Nephron progenitor cell (in vitro differentiated cells): ENCODE results near the gene BEAN1.
A peak's percentile ranks its signal among the peaks of the same experiment; 100 is the strongest.

Source experiments
- DNase-seq: peaks from one replicate; pipeline ENCODE4 v3.0.0; 2021
- H3K27ac Mint-ChIP-seq: 2 replicates; pipeline ENCODE4 v1.8.0; 2021; ENCODE audit warnings: mild to moderate bottlenecking, moderate library complexity, mixed read lengths
- H3K27me3 Mint-ChIP-seq: 2 replicates; pipeline ENCODE4 v1.8.0; 2021; ENCODE audit warnings: mild to moderate bottlenecking, low read depth, mixed read lengths; ENCODE audit not compliant: poor library complexity
- H3K36me3 Mint-ChIP-seq: 2 replicates; pipeline ENCODE4 v1.8.0; 2021; ENCODE audit warnings: low read depth, mixed read lengths
- H3K4me1 Mint-ChIP-seq: 2 replicates; pipeline ENCODE4 v1.8.0; 2021; ENCODE audit warnings: mixed read lengths
- H3K4me3 Mint-ChIP-seq: 2 replicates; pipeline ENCODE4 v1.8.0; 2021; ENCODE audit warnings: mild to moderate bottlenecking, moderate library complexity, mixed read lengths
- H3K9me3 Mint-ChIP-seq: 2 replicates; pipeline ENCODE4 v1.8.0; 2021; ENCODE audit warnings: mild to moderate bottlenecking, moderate library complexity, mixed read lengths
- TF ChIP-seq, protein P1 (sequence below): fragments of 200-600 bp; sonication (generic); IDR thresholded peaks from 2 replicates; pipeline ENCODE4 v1.5.0; 2021; ENCODE audit warnings: antibody characterized with exemption

BEAN1 gene

DNA sequence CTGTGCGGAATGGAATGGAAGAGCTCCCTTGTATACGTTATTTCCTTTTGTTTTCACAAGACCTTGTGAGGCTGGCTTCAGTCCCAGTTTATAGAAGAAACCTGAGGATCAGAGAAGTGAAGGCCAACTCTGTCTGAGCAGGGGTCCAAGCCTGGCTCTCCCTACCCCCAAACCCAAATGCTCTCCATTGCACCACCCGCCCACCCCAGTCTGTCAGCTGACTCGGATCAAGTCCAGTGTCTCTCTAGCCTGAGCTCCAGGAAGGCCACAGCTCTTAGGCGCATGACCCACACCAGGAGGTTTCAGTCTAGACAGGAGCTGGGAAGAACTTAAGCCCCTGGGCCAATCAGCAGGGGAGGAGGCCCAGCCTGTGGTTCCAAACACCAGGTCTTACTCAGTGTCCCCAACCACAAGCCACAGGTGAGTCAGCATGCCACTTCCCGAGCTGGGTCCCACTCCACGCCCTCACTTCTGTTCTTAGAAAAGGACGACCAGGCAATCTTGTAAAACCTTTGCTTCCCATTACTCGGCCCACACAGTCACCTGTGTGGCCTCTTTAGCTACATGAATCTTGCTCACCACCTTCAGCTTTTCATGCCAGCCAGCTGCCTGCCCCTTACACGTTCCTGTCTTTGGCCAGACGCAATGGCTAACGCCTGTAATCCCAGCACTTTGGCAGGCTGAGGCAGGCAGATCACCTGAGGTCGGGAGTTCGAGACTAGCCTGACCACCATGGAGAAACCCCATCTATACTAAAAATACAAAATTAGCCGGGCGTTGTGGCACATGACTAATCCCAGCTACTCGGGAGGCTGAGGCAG is 95.1 kb downstream of the BEAN1 start:
- H3K27ac Mint-ChIP-seq = no peak overlapping the region
- no peaks in the 10 kb centered on the region for H3K27me3 Mint-ChIP-seq

DNA sequence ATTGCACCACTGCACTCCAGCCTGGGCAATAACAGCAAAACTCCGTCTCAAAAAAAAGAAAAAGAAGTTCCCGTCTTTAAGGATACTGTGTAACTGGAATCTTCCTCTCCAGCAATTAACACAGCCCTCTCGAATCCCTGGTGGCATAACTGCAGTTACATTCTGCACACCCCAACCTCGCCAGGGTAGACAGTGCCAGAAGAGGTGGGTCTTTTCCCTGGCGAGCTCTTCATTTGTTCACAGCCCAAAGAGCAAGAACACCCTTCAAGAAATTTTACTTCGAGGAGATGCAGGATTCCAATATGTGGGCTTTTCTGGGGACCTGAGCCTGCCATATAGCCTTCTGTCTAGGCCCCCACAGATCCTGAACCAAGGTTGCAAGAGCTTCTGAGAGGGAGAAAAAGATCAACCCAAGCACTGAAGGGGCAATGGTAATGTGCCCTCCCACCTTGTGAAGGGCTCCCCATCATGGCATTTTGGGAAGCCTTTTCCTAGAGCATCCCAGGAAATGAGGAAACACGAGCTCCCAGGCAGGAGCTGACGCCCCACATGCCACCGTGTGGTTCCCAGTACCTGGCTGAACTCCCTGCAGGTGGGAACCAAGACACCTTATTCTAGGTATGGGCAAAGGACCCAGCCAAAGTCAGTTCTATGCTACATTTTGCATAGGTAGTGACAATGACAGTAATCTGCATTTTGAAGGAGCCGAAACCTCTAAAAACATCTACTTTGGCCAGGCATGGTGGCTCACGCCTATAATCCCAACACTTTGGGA is 95.9 kb downstream of the BEAN1 start:
- TF ChIP-seq, protein P1, sequence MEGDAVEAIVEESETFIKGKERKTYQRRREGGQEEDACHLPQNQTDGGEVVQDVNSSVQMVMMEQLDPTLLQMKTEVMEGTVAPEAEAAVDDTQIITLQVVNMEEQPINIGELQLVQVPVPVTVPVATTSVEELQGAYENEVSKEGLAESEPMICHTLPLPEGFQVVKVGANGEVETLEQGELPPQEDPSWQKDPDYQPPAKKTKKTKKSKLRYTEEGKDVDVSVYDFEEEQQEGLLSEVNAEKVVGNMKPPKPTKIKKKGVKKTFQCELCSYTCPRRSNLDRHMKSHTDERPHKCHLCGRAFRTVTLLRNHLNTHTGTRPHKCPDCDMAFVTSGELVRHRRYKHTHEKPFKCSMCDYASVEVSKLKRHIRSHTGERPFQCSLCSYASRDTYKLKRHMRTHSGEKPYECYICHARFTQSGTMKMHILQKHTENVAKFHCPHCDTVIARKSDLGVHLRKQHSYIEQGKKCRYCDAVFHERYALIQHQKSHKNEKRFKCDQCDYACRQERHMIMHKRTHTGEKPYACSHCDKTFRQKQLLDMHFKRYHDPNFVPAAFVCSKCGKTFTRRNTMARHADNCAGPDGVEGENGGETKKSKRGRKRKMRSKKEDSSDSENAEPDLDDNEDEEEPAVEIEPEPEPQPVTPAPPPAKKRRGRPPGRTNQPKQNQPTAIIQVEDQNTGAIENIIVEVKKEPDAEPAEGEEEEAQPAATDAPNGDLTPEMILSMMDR = no peak

More for the DNA sequence above, 95.1 kb downstream of the BEAN1 start:
- Mint-ChIP-seq H3K9me3 (no peaks in the 10 kb centered on the region), H3K4me3 (no peak overlapping the region), H3K36me3 (peaks cover 27% of the 10 kb centered on the region), H3K4me1 (peaks cover 8% of the 10 kb centered on the region)
- TF ChIP-seq, protein P1 = no peak
- no peak for DNase-seq

DNA sequence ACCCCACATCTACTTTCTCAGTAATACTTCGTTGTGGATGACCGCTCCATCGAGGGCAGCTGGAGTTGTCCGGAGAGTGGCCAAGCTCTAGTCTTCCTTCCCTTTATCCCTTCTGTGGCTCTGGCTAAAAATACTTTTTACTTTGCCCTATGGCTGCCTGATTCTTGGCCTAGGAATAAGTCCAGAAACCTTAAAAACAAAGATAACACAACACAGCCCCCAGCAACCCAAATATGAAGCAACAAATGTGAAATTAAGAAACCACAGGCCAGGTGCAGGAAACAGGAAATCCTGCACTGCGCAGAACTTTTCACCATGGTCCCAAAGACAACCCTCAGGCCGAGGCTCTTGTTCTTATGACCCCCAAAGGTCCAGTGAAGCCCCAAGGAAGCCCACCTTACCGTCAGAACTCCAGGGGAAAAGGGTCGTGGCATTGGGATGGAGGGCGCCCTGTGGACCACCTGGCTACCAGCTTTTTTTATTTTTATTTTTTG is 96.8 kb downstream of the BEAN1 start:
- Mint-ChIP-seq H3K27ac (peak overlapping the region; percentile 64), H3K27me3 (no peaks in the 10 kb centered on the region), H3K36me3 (peaks cover 31% of the 10 kb centered on the region), H3K9me3 (no peaks in the 10 kb centered on the region), H3K4me3 (no peak overlapping the region), H3K4me1 (no peaks in the 10 kb centered on the region)
- DNase-seq = no peak
- TF ChIP-seq, protein P1 = no peak

More for the DNA sequence above, 95.9 kb downstream of the BEAN1 start:
- no peak for DNase-seq
- H3K9me3 Mint-ChIP-seq = no peaks in the 10 kb centered on the region
- no peak overlapping the region for H3K27ac Mint-ChIP-seq
- no peaks in the 10 kb centered on the region for H3K4me1 Mint-ChIP-seq
- H3K27me3 Mint-ChIP-seq = no peaks in the 10 kb centered on the region
- peaks cover 27% of the 10 kb centered on the region for H3K36me3 Mint-ChIP-seq
- H3K4me3 Mint-ChIP-seq = no peak overlapping the region

DNA sequence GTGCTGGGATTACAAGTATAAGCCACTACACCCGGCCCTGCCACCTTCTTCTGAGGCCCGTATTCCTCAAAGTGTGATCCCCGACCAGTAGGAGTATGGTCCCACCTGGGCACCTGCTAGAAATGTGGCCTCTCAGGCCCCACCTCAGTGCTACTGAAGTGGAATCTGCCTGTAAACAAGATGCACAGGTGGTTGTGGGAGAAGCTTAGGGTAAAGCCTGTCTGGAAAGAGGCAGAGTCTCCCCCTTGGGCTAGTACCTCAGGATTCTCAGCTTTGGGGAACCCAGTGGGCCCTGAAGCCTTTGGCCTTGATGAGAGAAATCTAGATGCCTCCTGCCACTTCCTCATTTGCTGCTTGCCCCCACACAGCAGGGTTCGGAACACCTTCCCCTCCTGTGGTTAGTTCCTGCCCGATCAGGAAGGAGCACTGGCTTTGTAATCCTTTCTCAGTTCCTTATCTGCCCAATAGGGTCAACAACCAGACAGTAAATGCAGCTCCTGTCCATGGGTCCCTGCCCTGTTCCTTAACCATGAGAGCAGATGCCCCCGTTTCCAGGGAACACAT is 97.6 kb downstream of the BEAN1 start:
- H3K27me3 Mint-ChIP-seq = no peaks in the 10 kb centered on the region
- no peak overlapping the region for H3K27ac Mint-ChIP-seq
- DNase-seq = no peak
- no peaks in the 10 kb centered on the region for H3K4me1 Mint-ChIP-seq
- no peaks in the 10 kb centered on the region for H3K9me3 Mint-ChIP-seq
- TF ChIP-seq, protein P1 = no peak
- peaks cover 31% of the 10 kb centered on the region for H3K36me3 Mint-ChIP-seq
- no peak overlapping the region for H3K4me3 Mint-ChIP-seq

DNA sequence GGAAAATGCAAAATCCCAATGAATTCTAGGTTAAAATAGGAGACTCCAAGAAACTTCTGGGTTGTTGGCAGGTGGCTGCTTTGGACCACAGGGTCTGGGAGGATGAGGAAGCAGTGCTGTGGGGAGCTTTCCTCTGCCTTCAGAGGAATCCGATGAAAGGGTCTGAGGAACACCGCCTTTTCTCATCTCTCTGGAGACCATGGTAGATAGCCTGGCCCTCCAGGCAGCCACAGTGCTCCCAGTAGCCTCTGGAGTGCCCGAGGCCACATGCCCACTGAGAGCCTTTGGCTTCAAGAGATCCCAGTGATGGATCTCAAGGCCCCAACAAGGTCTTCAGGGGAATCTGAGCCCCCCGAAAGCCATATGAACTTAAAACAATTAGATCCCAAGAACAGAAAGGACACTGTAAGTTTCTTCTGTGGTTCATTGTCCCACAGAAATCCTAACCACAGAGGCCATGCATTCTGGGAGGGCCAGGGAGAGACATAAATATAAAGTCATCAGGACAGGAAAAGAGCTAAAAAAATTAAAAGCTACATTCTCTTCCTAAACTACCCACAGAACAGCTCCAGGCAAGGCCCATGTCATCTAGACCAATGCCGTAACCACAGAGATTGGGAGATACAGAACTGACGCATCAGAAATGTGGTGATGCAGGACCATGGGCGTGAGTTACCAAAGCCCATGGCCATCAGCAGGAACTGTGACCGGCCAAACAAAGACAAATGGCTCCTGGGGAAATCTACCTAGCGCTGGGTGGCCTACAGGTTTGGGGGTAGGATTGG is 98.5 kb downstream of the BEAN1 start:
- Mint-ChIP-seq H3K27ac (peak overlapping the region; percentile 88), H3K9me3 (no peaks in the 10 kb centered on the region), H3K36me3 (peaks cover 29% of the 10 kb centered on the region), H3K27me3 (no peaks in the 10 kb centered on the region), H3K4me3 (no peak overlapping the region), H3K4me1 (no peaks in the 10 kb centered on the region)
- DNase-seq = no peak
- TF ChIP-seq, protein P1 = no peak
